ENCODE measurements around the gene C6orf89. TPM values are rescaled to one million over a fixed set of nuclear protein-coding genes. Genes with fewer than 3 reads are reported as not detected.

The C6orf89 gene
- polyA plus RNA-seq, 1 experiment, result 59.7 TPM

DNA sequence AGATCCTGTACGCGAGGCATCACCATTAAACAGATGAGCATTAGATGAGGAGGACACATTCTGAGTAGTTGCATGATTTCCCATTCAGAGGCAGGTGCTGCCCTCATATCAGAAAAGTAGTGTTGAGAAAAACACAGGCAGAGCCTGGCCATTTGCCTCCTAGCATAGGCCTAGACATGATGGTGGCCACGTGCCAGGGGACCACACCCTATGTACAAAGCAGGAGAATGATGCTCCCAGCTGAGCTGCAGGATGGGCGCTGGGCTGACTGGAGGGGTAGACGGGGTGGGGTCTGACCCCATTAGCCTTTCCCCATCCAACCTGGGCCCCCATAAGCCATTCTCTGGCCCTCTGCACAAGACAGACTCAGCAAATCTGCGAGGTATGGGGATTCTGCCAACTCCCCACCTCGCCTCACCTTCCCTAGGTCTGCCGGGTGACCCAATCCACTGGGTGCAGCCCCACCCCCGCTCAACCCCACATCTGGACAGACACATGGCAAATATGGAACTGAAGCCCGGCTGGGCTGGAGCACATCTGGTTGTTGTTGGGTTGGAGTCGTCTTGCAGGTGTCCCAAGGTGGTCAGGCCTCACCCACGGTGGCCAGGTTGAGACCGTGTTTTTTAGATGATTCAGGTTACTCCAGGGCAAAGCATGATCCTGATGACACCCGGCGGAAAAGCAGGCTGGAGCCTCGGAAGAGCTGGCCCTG is 82.7 kb downstream of the C6orf89 start:
- Histone ChIP-seq H3K9me3 (ENCODE audit: control insufficient read depth, insufficient read depth, low read length) (no peaks in the 10 kb centered on the region), H3K4me3 (ENCODE audit: low read depth, low read length) (no peak overlapping the region), H3K27me3 (ENCODE audit: control insufficient read depth, insufficient read depth, low read length) (no peaks in the 10 kb centered on the region), H3K27ac (ENCODE audit: low read depth, low read length) (no peak overlapping the region)
- TF ChIP-seq, protein P1, sequence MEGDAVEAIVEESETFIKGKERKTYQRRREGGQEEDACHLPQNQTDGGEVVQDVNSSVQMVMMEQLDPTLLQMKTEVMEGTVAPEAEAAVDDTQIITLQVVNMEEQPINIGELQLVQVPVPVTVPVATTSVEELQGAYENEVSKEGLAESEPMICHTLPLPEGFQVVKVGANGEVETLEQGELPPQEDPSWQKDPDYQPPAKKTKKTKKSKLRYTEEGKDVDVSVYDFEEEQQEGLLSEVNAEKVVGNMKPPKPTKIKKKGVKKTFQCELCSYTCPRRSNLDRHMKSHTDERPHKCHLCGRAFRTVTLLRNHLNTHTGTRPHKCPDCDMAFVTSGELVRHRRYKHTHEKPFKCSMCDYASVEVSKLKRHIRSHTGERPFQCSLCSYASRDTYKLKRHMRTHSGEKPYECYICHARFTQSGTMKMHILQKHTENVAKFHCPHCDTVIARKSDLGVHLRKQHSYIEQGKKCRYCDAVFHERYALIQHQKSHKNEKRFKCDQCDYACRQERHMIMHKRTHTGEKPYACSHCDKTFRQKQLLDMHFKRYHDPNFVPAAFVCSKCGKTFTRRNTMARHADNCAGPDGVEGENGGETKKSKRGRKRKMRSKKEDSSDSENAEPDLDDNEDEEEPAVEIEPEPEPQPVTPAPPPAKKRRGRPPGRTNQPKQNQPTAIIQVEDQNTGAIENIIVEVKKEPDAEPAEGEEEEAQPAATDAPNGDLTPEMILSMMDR (IDR thresholded peaks at IDR 0.05; ENCODE audit: low read depth, low read length), result no peak
- no peak for DNase-seq (ENCODE audit: low read depth, low spot score)
- POLR2A ChIA-PET, result no interaction called here
- CTCF ChIA-PET, result no interaction called here

DNA sequence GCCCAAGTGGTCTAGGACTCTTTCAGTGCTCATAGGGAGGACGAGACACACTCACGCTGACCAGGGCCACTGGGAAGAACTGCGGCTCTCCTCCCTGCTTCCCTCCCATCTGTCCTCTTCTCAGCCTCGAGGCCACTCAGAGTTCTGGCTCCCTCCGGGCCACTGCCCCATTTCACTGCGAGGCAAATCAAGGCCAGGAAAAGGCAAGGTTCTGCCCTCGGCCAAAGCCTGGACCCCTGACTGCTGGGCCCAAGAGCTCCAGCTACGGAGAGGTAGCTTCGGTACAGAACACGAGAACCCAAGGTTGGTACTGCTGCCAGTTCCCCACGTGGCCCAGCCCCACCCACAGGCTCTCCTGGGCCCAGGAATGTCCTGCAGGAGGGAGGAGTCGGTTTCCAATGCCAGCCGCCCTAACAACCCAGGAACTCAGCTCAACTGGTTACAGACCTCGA is 83.5 kb downstream of the C6orf89 start:
- Histone ChIP-seq H3K4me3 (ENCODE audit: low read depth, low read length) (no peak overlapping the region), H3K9me3 (ENCODE audit: control insufficient read depth, insufficient read depth, low read length) (no peaks in the 10 kb centered on the region), H3K27ac (ENCODE audit: low read depth, low read length) (no peak overlapping the region), H3K27me3 (ENCODE audit: control insufficient read depth, insufficient read depth, low read length) (no peaks in the 10 kb centered on the region)
- no peak for DNase-seq (ENCODE audit: low read depth, low spot score)
- CTCF ChIA-PET, result no interaction called here
- POLR2A ChIA-PET, result no interaction called here
- TF ChIP-seq, protein P1 (IDR thresholded peaks at IDR 0.05; ENCODE audit: low read depth, low read length), result no peak

DNA sequence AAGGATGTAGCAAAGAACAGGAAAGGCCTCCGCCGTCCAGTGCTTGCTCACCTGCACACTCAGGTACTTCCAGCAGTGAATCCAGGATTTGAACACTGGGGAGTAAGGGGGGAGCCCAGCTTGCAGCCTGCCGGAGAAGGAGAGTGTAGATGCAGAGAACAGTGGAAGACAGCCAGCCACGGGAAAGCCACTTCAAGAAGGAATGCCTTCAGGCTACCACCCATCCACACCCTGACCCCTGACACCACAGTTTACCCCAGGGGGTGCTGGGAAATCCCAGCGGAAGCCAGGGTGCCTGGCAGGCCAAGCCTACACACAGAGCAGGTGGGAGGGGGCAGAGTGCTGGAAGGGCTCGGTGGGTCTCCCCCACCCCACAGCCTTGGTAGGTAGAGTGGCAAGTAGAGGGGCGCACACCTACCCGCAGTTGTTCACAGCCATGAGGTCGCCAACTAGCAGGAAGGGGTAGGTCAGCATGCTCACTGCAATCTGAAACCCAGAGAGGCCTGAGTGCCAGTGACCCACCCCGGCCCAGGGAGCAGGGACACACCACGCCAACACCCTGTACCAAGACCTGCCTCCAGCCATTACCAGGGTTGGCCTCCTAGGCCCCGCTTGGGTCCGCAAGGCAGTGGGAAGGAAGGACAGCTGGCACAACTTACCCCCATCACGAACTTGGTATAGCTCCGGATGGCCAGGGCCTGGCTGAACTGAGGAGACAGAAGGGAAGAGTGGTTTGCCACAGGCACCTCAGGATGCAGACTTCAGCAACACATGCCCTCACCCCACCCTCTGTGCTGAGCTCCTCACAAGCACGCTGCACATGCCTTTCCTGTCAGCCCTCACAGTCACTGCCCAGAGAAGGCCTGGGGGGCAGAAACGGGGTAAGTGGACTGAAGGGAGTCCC is 84.5 kb downstream of the C6orf89 start:
- Histone ChIP-seq H3K9me3 (ENCODE audit: control insufficient read depth, insufficient read depth, low read length) (no peaks in the 10 kb centered on the region), H3K27ac (ENCODE audit: low read depth, low read length) (no peak overlapping the region), H3K4me3 (ENCODE audit: low read depth, low read length) (no peak overlapping the region), H3K27me3 (ENCODE audit: control insufficient read depth, insufficient read depth, low read length) (no peaks in the 10 kb centered on the region)
- ChIA-PET CTCF (interaction anchor here (0.6 to 1.1 kb wide), 2 partner anchors 56 to 206 kb away, joined by 3 read pairs; no protein-coding TSS in a partner anchor), POLR2A (no interaction called here)
- DNase-seq (ENCODE audit: low read depth, low spot score), result no peak
- TF ChIP-seq, protein P1 (IDR thresholded peaks at IDR 0.05; ENCODE audit: low read depth, low read length), result no peak

DNA sequence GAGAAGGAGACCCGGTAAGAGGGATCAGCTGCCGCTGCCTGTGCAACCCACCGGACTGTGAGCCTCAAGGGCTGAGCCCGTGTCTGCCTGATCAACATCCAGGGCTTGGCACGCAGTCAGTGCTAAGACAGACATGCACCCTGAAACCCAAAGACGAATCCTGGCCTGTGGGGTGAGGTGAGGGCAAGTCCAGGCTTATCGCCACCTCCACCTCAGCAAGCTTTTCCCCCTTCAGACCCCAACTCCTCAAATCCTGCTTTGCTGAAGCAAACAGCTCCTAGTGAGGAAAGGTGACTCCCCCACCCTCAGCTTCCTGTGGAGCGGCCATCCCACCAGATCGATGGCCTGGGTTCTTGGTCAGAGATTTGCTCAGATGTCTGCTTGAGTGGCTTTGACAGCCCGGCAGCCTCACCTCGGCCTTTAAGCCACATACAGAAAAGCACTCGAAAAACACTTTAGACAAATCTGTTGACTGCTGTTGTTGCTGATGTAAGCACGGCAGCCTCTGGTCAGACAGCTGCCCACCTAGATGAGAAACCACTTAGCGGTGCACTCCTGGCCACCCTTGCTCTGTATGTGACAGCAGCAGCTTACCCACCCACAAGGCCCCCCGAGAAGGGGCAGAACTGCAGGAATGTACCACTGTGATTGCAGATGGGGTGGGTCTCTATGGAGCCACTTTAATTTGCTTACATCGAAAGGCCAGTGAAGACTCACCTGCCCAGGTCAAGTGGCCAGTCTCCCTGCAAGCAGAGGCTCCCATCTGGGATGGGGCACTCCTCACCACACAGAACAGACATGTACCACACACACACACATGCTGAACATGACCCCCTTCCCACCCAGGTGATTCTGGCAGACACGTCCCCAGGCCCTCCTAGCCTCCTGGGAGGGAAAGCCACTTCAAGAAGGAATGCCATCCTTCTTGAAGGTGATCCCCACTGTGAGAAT is 85.4 kb downstream of the C6orf89 start:
- H3K27me3 ChIP-seq (ENCODE audit: control insufficient read depth, insufficient read depth, low read length), result no peaks in the 10 kb centered on the region
- H3K9me3 ChIP-seq (ENCODE audit: control insufficient read depth, insufficient read depth, low read length), result no peaks in the 10 kb centered on the region
- ChIA-PET CTCF (interaction anchor here (0.6 to 1.1 kb wide), 2 partner anchors 57 to 207 kb away, joined by 3 read pairs; no protein-coding TSS in a partner anchor), POLR2A (no interaction called here)
- no peak for DNase-seq (ENCODE audit: low read depth, low spot score)
- H3K27ac ChIP-seq (ENCODE audit: low read depth, low read length), result no peak overlapping the region
- no peak overlapping the region for H3K4me3 ChIP-seq (ENCODE audit: low read depth, low read length)
- TF ChIP-seq, protein P1 (IDR thresholded peaks at IDR 0.05; ENCODE audit: low read depth, low read length), result no peak

Measured in AG04450 (cell line).